SK-N-SH (cell line): ENCODE measurements around the gene TMEM132D. TPM values are rescaled to one million over a fixed set of nuclear protein-coding genes. Genes with fewer than 3 reads are reported as not detected.

Experiments used
- CTCF ChIA-PET: fragments of 300-600, 350-600 bp; formaldehyde crosslinking; extraction: SDS; loops from one replicate; lab custom pipeline; 2021; lab: Yijun Ruan, JAX
- POLR2A ChIA-PET: fragments of 350-600 bp; sonication (Branson Sonifier 250); formaldehyde crosslinking; extraction: SDS; loops from one replicate; lab custom pipeline; 2020; ENCODE audit warnings: antibody characterized with exemption, inconsistent platforms; lab: Yijun Ruan, JAX
- DNase-seq: peaks from one replicate; pipeline ENCODE4 v3.0.0; 2012
- H2AFZ ChIP-seq: fragments of 200-600 bp; sonication (generic); 2 replicates; pipeline ENCODE4 v1.8.1; 2016; ENCODE audit warnings: antibody characterized with exemption, mild to moderate bottlenecking, low read depth
- H3F3A ChIP-seq: fragments of 200-600 bp; sonication (generic); replicated peaks from 2 replicates; pipeline ENCODE3; 2016; ENCODE audit warnings: antibody characterized with exemption, mild to moderate bottlenecking; ENCODE audit not compliant: insufficient read depth
- H3K27ac ChIP-seq, 2 experiments: fragments of 200-500 bp in 1 of 2; fragments of 200-600 bp in 1 of 2; sonication (Bioruptor generic) in 1 of 2; sonication (generic), shearing (Covaris generic) in 1 of 2; 2 replicates each; pipeline versions ENCODE4 v1.5.1 to v1.6.1; 2014 to 2016; ENCODE audit warnings: low read depth in 2 of 2, inconsistent platforms in 1 of 2, low read length in 1 of 2, mild to moderate bottlenecking in 1 of 2, mixed read lengths in 1 of 2
- H3K27me3 ChIP-seq: fragments of 200-600 bp; sonication (generic), shearing (Covaris generic); 2 replicates; pipeline ENCODE4 v1.6.1; 2016; ENCODE audit warnings: mixed run types; ENCODE audit not compliant: insufficient read depth
- H3K36me3 ChIP-seq, 2 experiments: fragments of 200-500 bp in 1 of 2; fragments of 200-600 bp in 1 of 2; sonication (Bioruptor generic) in 1 of 2; sonication (generic) in 1 of 2; replicated peaks in 1 of 2; 2 replicates each; pipeline versions ENCODE3 to v1.5.1; 2014 to 2016; ENCODE audit warnings: low read length in 1 of 2, mild to moderate bottlenecking in 1 of 2; ENCODE audit not compliant: insufficient read depth in 2 of 2, control insufficient read depth in 1 of 2
- H3K4me1 ChIP-seq, 2 experiments: fragments of 200-500 bp in 1 of 2; fragments of 200-600 bp in 1 of 2; sonication (Bioruptor generic) in 1 of 2; sonication (generic), shearing (Covaris generic) in 1 of 2; 2 replicates each; pipeline versions ENCODE4 v1.5.1 to v1.6.1; 2014 to 2016; ENCODE audit warnings: low read depth in 1 of 2, low read length in 1 of 2, mixed run types in 1 of 2; ENCODE audit not compliant: insufficient read depth in 2 of 2, control insufficient read depth in 1 of 2
- H3K4me2 ChIP-seq: fragments of 200-600 bp; sonication (generic), shearing (Covaris generic); 2 replicates; pipeline ENCODE4 v1.6.1; 2017; ENCODE audit warnings: mixed run types
- H3K4me3 ChIP-seq, 2 experiments: fragments of 200-500 bp in 1 of 2; fragments of 200-600 bp in 1 of 2; sonication (Bioruptor generic) in 1 of 2; sonication (generic), shearing (Covaris generic) in 1 of 2; 2 replicates each; pipeline versions ENCODE4 v1.5.1 to v1.8.1; 2014 to 2016; ENCODE audit warnings: low read depth in 2 of 2, inconsistent platforms in 1 of 2, low read length in 1 of 2, mild to moderate bottlenecking in 1 of 2, mixed read lengths in 1 of 2, moderate library complexity in 1 of 2
- H3K79me2 ChIP-seq: fragments of 200-600 bp; sonication (generic); 2 replicates; pipeline ENCODE4 v1.8.1; 2017; ENCODE audit warnings: mild to moderate bottlenecking; ENCODE audit not compliant: insufficient read depth
- H3K9ac ChIP-seq: fragments of 200-600 bp; sonication (generic); 2 replicates; pipeline ENCODE4 v1.6.1; 2017; ENCODE audit warnings: mixed run types
- H3K9me2 ChIP-seq: fragments of 200-600 bp; sonication (generic); 2 replicates; pipeline ENCODE4 v1.6.1; 2017; ENCODE audit warnings: mixed run types
- H3K9me3 ChIP-seq: fragments of 200-600 bp; sonication (generic); 2 replicates; pipeline ENCODE4 v1.6.1; 2017; ENCODE audit warnings: mixed run types, mild to moderate bottlenecking, moderate library complexity
- H4K20me1 ChIP-seq: fragments of 200-600 bp; sonication (generic); 2 replicates; pipeline ENCODE4 v1.6.1; 2017; ENCODE audit warnings: mild to moderate bottlenecking, mixed run types; ENCODE audit not compliant: insufficient read depth
- CHD2 ChIP-seq: fragments of 150-350 bp; IDR thresholded peaks from 2 replicates; pipeline ENCODE4 v1.6.1; 2018; ENCODE audit warnings: low read length; ENCODE audit not compliant: partially characterized antibody
- ELF1 ChIP-seq: IDR thresholded peaks from 2 replicates; pipeline ENCODE4 v1.4.0; 2012
- EP300 ChIP-seq, 2 experiments: IDR thresholded peaks; 2 replicates each; pipeline versions ENCODE4 v1.4.0 to v1.6.1; 2012; ENCODE audit warnings: borderline replicate concordance in 1 of 2, low read depth in 1 of 2, low read length in 1 of 2
- EZH2phosphoT487 ChIP-seq: fragments of 200-600 bp; sonication (generic); IDR thresholded peaks from 2 replicates; pipeline ENCODE4 v1.6.1; 2017; ENCODE audit warnings: low read depth, mixed run types, mild to moderate bottlenecking, antibody characterized with exemption, moderate library complexity, borderline replicate concordance
- FOXJ3 ChIP-seq: sonication (generic); formaldehyde crosslinking; IDR thresholded peaks from 2 replicates; pipeline ENCODE4 v1.5.1; 2020; ENCODE audit warnings: mild to moderate bottlenecking, missing genetic modification reagents
- FOXM1 ChIP-seq: IDR thresholded peaks from 2 replicates; pipeline ENCODE4 v1.4.0; 2012; ENCODE audit warnings: low read depth, mild to moderate bottlenecking
- GATA2 ChIP-seq: sonication (generic); formaldehyde crosslinking; IDR thresholded peaks from 2 replicates; pipeline ENCODE4 v1.5.0; 2020; ENCODE audit warnings: mild to moderate bottlenecking, missing genetic modification reagents
- JUND ChIP-seq: IDR thresholded peaks from 2 replicates; pipeline ENCODE4 v1.4.0; 2012
- MXI1 ChIP-seq: IDR thresholded peaks from 2 replicates; pipeline ENCODE4 v1.6.1; 2012; ENCODE audit warnings: mild to moderate bottlenecking, low read depth, low read length, improper control_type of control experiment
- NFIC ChIP-seq: IDR thresholded peaks from 2 replicates; pipeline ENCODE4 v1.4.0; 2012; ENCODE audit warnings: borderline replicate concordance
- POLR2AphosphoS5 ChIP-seq: IDR thresholded peaks from 2 replicates; pipeline ENCODE4 v1.6.1; 2012; ENCODE audit warnings: low read depth, low read length
- RAD21 ChIP-seq: IDR thresholded peaks from 2 replicates; pipeline ENCODE4 v1.6.1; 2012; ENCODE audit warnings: mild to moderate bottlenecking, low read length
- RFX5 ChIP-seq: IDR thresholded peaks from 2 replicates; pipeline ENCODE4 v1.6.1; 2012; ENCODE audit warnings: mild to moderate bottlenecking, improper control_type of control experiment, low read length
- RXRA ChIP-seq: IDR thresholded peaks from 2 replicates; pipeline ENCODE4 v1.4.0; 2012; ENCODE audit warnings: low read depth, mild to moderate bottlenecking, borderline replicate concordance
- SMC3 ChIP-seq: IDR thresholded peaks from 2 replicates; pipeline ENCODE4 v1.6.1; 2012; ENCODE audit warnings: low read depth, low read length, improper control_type of control experiment
- TAF1 ChIP-seq: IDR thresholded peaks from 2 replicates; pipeline ENCODE4 v1.6.1; 2012; ENCODE audit warnings: low read depth, mild to moderate bottlenecking, low read length, moderate library complexity, borderline replicate concordance
- WGBS: methylation state at CpG from one replicate; pipeline ENCODE4 v1.1.6; 2017; ENCODE audit warnings: low lambda C conversion rate; 5-methylcytosine and 5-hydroxymethylcytosine counted together
- polyA plus RNA-seq, 3 experiments: library from polyadenylated mRNA; depleted of rRNA; stranded (reverse); fragments of >200 nt; gene quantifications; 2 replicates each; pipeline ENCODE4 v1.2.3, GENCODE V29; 2012
- TF ChIP-seq, protein P1 (sequence below): fragments of 150-350 bp; IDR thresholded peaks from 2 replicates; pipeline ENCODE4 v1.6.1; 2016; ENCODE audit warnings: mild to moderate bottlenecking, low read depth, low read length
- TF ChIP-seq, protein P2 (sequence below): fragments of 200-600 bp; sonication (generic); IDR thresholded peaks from 2 replicates; pipeline ENCODE4 v1.6.1; 2017; ENCODE audit warnings: antibody characterized with exemption, mild to moderate bottlenecking, moderate library complexity
- TF ChIP-seq, protein P3 (sequence below): IDR thresholded peaks from 2 replicates; pipeline ENCODE4 v1.4.0; 2012; ENCODE audit warnings: low read depth, borderline replicate concordance
- TF ChIP-seq, protein P4 (sequence below): IDR thresholded peaks from 2 replicates; pipeline ENCODE4 v1.4.0; 2012; ENCODE audit warnings: low read depth, borderline replicate concordance
- TF ChIP-seq, protein P5 (sequence below): IDR thresholded peaks from 2 replicates; pipeline ENCODE4; 2012

The TMEM132D gene
- polyA plus RNA-seq, 1 of the 3 experiments (the other 2 are of a cell fraction): not detected

DNA sequence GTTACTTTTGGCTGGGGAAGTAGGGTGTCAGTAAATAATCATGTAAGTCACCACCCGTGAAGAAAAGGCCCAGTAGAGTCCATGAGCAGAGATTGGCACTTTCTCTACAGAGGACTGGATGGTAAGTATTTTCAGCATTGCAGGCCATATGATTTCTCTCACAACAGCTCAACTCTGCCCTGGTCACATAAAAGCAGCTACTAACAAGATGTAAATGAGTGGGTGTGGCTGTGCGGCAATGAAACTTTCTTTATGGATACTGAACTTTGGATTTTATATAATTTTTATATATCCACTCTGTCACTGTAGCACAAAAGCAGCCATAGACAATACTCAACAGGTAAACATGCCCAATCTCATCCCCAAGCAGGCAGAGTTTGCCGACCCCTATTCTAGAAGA, 706.9 kb downstream of the TMEM132D start (continued):
- no peak for TF ChIP-seq RXRA
- TF ChIP-seq FOXM1: no peak
- no peak for TF ChIP-seq RFX5
- TF ChIP-seq MXI1: no peak
- no peak for TF ChIP-seq SMC3
- TF ChIP-seq POLR2AphosphoS5: no peak
- TF ChIP-seq RAD21: no peak
- TF ChIP-seq EZH2phosphoT487: no peak
- TF ChIP-seq FOXJ3 (CRISPR knock-in tag): no peak
- TF ChIP-seq ELF1: no peak

DNA sequence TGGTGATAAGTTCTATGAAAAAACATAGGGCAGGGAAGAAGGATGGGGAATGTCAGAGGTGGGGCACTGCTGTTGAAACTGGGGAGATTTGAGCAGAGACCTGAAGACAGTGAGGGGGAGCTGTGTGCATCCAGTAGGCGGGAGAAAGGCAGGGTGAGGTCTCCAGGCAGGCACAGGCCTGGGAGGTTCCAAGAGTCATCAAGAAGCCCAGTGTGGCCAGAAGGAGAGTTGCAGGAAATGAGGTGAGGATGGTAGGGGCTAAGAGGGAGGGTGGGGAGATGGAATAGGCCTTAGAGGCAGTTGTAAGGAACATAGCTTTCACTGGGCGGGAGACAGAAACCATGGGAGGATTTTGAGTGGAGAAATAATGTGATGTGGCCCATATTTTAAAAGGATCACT, 708.7 kb downstream of the TMEM132D start:
- Histone ChIP-seq H3K4me1 (no peaks in the 10 kb centered on the region), H3K4me2 (no peak overlapping the region), H3K9me3 (no peaks in the 10 kb centered on the region), H3K36me3 (no peaks in the 10 kb centered on the region), H3K27ac (no peak overlapping the region), H3K9ac (no peak overlapping the region), H3K27me3 (no peaks in the 10 kb centered on the region), H3K79me2 (no peaks in the 10 kb centered on the region), H3K9me2 (no peaks in the 10 kb centered on the region), H4K20me1 (no peaks in the 10 kb centered on the region), H3F3A (no peaks in the 10 kb centered on the region), H2AFZ (no peak overlapping the region), H3K4me3 (no peak overlapping the region)
- CTCF ChIA-PET: interaction anchor here (1.4 kb wide), 1 partner anchor 716 kb away, joined by 3 read pairs; no protein-coding TSS in a partner anchor
- POLR2A ChIA-PET: no interaction called here
- DNase-seq: no peak
- WGBS: 13% methylated on average over 2 of the region's 2 CpGs
- TF ChIP-seq CHD2 (no peak), TAF1 (no peak), RAD21 (no peak), EP300 (IDR thresholded peaks at IDR 0.05; ENCODE audit: borderline replicate concordance in 1 of 2, low read depth in 1 of 2, low read length in 1 of 2) (no peak), JUND (no peak), SMC3 (no peak), GATA2 (no peak), ELF1 (no peak), NFIC (no peak)
- TF ChIP-seq, protein P1, sequence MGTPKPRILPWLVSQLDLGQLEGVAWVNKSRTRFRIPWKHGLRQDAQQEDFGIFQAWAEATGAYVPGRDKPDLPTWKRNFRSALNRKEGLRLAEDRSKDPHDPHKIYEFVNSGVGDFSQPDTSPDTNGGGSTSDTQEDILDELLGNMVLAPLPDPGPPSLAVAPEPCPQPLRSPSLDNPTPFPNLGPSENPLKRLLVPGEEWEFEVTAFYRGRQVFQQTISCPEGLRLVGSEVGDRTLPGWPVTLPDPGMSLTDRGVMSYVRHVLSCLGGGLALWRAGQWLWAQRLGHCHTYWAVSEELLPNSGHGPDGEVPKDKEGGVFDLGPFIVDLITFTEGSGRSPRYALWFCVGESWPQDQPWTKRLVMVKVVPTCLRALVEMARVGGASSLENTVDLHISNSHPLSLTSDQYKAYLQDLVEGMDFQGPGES: no peak
- TF ChIP-seq, protein P2, sequence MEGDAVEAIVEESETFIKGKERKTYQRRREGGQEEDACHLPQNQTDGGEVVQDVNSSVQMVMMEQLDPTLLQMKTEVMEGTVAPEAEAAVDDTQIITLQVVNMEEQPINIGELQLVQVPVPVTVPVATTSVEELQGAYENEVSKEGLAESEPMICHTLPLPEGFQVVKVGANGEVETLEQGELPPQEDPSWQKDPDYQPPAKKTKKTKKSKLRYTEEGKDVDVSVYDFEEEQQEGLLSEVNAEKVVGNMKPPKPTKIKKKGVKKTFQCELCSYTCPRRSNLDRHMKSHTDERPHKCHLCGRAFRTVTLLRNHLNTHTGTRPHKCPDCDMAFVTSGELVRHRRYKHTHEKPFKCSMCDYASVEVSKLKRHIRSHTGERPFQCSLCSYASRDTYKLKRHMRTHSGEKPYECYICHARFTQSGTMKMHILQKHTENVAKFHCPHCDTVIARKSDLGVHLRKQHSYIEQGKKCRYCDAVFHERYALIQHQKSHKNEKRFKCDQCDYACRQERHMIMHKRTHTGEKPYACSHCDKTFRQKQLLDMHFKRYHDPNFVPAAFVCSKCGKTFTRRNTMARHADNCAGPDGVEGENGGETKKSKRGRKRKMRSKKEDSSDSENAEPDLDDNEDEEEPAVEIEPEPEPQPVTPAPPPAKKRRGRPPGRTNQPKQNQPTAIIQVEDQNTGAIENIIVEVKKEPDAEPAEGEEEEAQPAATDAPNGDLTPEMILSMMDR: no peak
- TF ChIP-seq, protein P3, sequence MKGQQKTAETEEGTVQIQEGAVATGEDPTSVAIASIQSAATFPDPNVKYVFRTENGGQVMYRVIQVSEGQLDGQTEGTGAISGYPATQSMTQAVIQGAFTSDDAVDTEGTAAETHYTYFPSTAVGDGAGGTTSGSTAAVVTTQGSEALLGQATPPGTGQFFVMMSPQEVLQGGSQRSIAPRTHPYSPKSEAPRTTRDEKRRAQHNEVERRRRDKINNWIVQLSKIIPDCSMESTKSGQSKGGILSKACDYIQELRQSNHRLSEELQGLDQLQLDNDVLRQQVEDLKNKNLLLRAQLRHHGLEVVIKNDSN: no peak
- TF ChIP-seq, protein P4, sequence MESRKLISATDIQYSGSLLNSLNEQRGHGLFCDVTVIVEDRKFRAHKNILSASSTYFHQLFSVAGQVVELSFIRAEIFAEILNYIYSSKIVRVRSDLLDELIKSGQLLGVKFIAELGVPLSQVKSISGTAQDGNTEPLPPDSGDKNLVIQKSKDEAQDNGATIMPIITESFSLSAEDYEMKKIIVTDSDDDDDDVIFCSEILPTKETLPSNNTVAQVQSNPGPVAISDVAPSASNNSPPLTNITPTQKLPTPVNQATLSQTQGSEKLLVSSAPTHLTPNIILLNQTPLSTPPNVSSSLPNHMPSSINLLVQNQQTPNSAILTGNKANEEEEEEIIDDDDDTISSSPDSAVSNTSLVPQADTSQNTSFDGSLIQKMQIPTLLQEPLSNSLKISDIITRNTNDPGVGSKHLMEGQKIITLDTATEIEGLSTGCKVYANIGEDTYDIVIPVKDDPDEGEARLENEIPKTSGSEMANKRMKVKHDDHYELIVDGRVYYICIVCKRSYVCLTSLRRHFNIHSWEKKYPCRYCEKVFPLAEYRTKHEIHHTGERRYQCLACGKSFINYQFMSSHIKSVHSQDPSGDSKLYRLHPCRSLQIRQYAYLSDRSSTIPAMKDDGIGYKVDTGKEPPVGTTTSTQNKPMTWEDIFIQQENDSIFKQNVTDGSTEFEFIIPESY: no peak
- TF ChIP-seq, protein P5, sequence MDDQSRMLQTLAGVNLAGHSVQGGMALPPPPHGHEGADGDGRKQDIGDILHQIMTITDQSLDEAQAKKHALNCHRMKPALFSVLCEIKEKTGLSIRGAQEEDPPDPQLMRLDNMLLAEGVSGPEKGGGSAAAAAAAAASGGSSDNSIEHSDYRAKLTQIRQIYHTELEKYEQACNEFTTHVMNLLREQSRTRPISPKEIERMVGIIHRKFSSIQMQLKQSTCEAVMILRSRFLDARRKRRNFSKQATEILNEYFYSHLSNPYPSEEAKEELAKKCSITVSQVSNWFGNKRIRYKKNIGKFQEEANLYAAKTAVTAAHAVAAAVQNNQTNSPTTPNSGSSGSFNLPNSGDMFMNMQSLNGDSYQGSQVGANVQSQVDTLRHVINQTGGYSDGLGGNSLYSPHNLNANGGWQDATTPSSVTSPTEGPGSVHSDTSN: no peak
